Measurements from ENCODE around the gene MYG1. TPM values are rescaled to one million over a fixed set of nuclear protein-coding genes. Genes with fewer than 3 reads are reported as not detected.

MYG1 gene
- total and polyA plus RNA-seq, 10 donors, result 31.1 to 79.2 (median 37.5) TPM

GRCh38 chr12:53276511-53276910, 23.0 kb upstream of the MYG1 start:
- no peaks in the 10 kb centered on the region for H3K9me3 ChIP-seq
- no peak overlapping the region for H3K4me3 ChIP-seq
- no peak for DNase-seq
- no peak overlapping the region for H3K27ac ChIP-seq
- H3K4me1 ChIP-seq, result no peaks in the 10 kb centered on the region
- H3K36me3 ChIP-seq, result peaks cover 0 to 56% (median 0%) of the 10 kb centered on the region in 6 donors
- 95 to 100% (median 98%) methylated on average over 1 to 11 of the region's 11 CpGs for WGBS, 5 donors
- intact Hi-C loops (cut with DNase I; ENCODE audit: low total_unique reads), result no loop called here
- no peaks in the 10 kb centered on the region for H3K27me3 ChIP-seq (replicated peaks in 1 of 7)
- no peak for TF ChIP-seq POLR2A (IDR thresholded peaks at IDR 0.05)

DNA sequence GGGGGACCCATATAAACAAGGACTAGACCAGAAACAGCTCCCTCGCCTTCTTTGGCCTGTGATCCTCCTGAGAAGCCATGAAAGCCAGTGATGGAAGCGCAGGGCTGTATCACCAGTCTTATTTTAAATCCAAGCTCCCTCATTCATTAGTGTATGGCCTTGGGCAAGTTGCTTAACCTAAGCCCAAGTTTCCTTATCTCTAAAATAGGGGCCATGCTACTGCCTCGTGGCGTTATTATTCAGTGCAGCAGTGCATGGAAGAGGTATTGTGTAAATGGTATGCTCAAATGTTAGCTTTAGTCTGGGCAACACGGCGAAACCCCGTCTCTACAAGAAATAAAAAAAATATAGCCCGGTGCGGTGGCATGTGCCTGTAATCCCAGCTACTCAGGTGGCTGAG, 21.5 kb upstream of the MYG1 start:
- no peak overlapping the region for H3K4me3 ChIP-seq
- DNase-seq, result no peak
- TF ChIP-seq, protein P1, sequence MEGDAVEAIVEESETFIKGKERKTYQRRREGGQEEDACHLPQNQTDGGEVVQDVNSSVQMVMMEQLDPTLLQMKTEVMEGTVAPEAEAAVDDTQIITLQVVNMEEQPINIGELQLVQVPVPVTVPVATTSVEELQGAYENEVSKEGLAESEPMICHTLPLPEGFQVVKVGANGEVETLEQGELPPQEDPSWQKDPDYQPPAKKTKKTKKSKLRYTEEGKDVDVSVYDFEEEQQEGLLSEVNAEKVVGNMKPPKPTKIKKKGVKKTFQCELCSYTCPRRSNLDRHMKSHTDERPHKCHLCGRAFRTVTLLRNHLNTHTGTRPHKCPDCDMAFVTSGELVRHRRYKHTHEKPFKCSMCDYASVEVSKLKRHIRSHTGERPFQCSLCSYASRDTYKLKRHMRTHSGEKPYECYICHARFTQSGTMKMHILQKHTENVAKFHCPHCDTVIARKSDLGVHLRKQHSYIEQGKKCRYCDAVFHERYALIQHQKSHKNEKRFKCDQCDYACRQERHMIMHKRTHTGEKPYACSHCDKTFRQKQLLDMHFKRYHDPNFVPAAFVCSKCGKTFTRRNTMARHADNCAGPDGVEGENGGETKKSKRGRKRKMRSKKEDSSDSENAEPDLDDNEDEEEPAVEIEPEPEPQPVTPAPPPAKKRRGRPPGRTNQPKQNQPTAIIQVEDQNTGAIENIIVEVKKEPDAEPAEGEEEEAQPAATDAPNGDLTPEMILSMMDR (IDR thresholded peaks at IDR 0.05 in 8 of 11, conservative IDR thresholded peaks at IDR 0.05 in 3 of 11), result no peak
- no peak for TF ChIP-seq POLR2A (IDR thresholded peaks at IDR 0.05)
- no peak for TF ChIP-seq POLR2AphosphoS5 (IDR thresholded peaks at IDR 0.05)
- intact Hi-C loops (cut with DNase I; ENCODE audit: low total_unique reads), result no loop called here
- no peaks in the 10 kb centered on the region for H3K27me3 ChIP-seq (replicated peaks in 1 of 7)
- 95 to 97% (median 96%) methylated on average over 9 of the region's 9 CpGs for WGBS, 5 donors
- H3K27ac ChIP-seq, result no peak overlapping the region
- peaks cover 0 to 5% (median 0%) of the 10 kb centered on the region in 6 donors for H3K4me1 ChIP-seq
- H3K9me3 ChIP-seq, result no peaks in the 10 kb centered on the region
- peaks cover 0 to 71% (median 0%) of the 10 kb centered on the region in 6 donors for H3K36me3 ChIP-seq

- Histone ChIP-seq H3K4me3 (no peak overlapping the region), H3K27ac (no peak overlapping the region), H3K36me3 (peaks cover 0 to 81% (median 0%) of the 10 kb centered on the region in 6 donors), H3K9me3 (no peaks in the 10 kb centered on the region), H3K27me3 (replicated peaks in 1 of 7) (no peaks in the 10 kb centered on the region), H3K4me1 (peaks cover 0 to 12% (median 0%) of the 10 kb centered on the region in 6 donors)
- 85 to 100% (median 90%) methylated on average over 2 to 3 of the region's 3 CpGs for whole genome bisulfite sequencing, 5 donors
- TF ChIP-seq, protein P1 (IDR thresholded peaks at IDR 0.05 in 8 of 11, conservative IDR thresholded peaks at IDR 0.05 in 3 of 11), result no peak
- no peak for TF ChIP-seq POLR2AphosphoS5 (IDR thresholded peaks at IDR 0.05)
- TF ChIP-seq POLR2A (IDR thresholded peaks at IDR 0.05), result no peak
- no peak for DNase-seq
- intact Hi-C loops (cut with DNase I; ENCODE audit: low total_unique reads), result no loop called here
Observed at GRCh38 chr12:53279283-53279869, 20.1 kb upstream of the MYG1 start.

GRCh38 chr12:53279888-53280498, 19.5 kb upstream of the MYG1 start:
- H3K27me3 ChIP-seq (replicated peaks in 1 of 7), result no peaks in the 10 kb centered on the region
- TF ChIP-seq, protein P1 (IDR thresholded peaks at IDR 0.05 in 8 of 11, conservative IDR thresholded peaks at IDR 0.05 in 3 of 11), result no peak
- TF ChIP-seq POLR2A (IDR thresholded peaks at IDR 0.05), result no peak
- no peak for TF ChIP-seq POLR2AphosphoS5 (IDR thresholded peaks at IDR 0.05)
- H3K36me3 ChIP-seq, result peaks cover 0 to 76% (median 0%) of the 10 kb centered on the region in 6 donors
- H3K9me3 ChIP-seq, result no peaks in the 10 kb centered on the region
- peaks cover 0 to 12% (median 0%) of the 10 kb centered on the region in 6 donors for H3K4me1 ChIP-seq
- no peak overlapping the region for H3K4me3 ChIP-seq
- intact Hi-C loops (cut with DNase I; ENCODE audit: low total_unique reads), result no loop called here
- no peak for DNase-seq
- H3K27ac ChIP-seq, result no peak overlapping the region
- WGBS, 5 donors, result 71 to 94% (median 84%) methylated on average over 7 to 9 of the region's 9 CpGs

All from spleen (tissue), 11 donors.